PFSK-1 (cell line): ENCODE results near the gene ABCC1.

Experiments
- FOXP2 ChIP-seq: optimal IDR thresholded peaks from 2 replicates; pipeline ENCODE3; 2011; ENCODE audit warnings: borderline replicate concordance, control low read depth, inconsistent platforms; ENCODE audit not compliant: insufficient read depth; ENCODE audit errors: extremely low read length, extremely low read depth
- POLR2AphosphoS5 ChIP-seq: IDR thresholded peaks from 2 replicates; pipeline ENCODE4 v1.6.1; 2012; ENCODE audit warnings: low read depth, mild to moderate bottlenecking, control low read depth, low read length, moderate library complexity
- REST ChIP-seq, 2 experiments: IDR thresholded peaks; 2 replicates each; pipeline versions ENCODE4 v1.6.1 to v1.8.0; 2011 to 2012; ENCODE audit warnings: low read depth in 2 of 2, low read length in 2 of 2, control low read depth in 1 of 2, inconsistent platforms in 1 of 2, mild to moderate bottlenecking in 1 of 2, moderate library complexity in 1 of 2; ENCODE audit not compliant: insufficient read depth in 1 of 2
- SIN3A ChIP-seq: IDR thresholded peaks from 2 replicates; pipeline ENCODE4 v1.6.1; 2012; ENCODE audit warnings: mild to moderate bottlenecking, low read length, moderate library complexity, borderline replicate concordance; ENCODE audit not compliant: insufficient read depth
- TAF1 ChIP-seq: IDR thresholded peaks from 2 replicates; pipeline ENCODE4 v1.6.1; 2012; ENCODE audit warnings: low read length, control low read depth, borderline replicate concordance; ENCODE audit not compliant: insufficient read depth

GRCh38 chr16:15925631-15926030 lies 23.8 kb upstream of the ABCC1 start:
- TF ChIP-seq REST (IDR thresholded peaks at IDR 0.05; ENCODE audit: insufficient read depth in 1 of 2, low read depth in 2 of 2, low read length in 2 of 2) (no peak), POLR2AphosphoS5 (no peak), TAF1 (no peak), FOXP2 (no peak), SIN3A (no peak)
